GM12878 (cell line): ENCODE measurements around the gene ZBTB38.

Source experiments
- EP300 ChIP-seq, 2 experiments: fragments of 150-350 bp in 1 of 2; IDR thresholded peaks; 2 replicates each; pipeline ENCODE4 v1.6.1; 2011 to 2012; ENCODE audit warnings: low read depth in 2 of 2, low read length in 2 of 2, borderline replicate concordance in 1 of 2, improper control_type of control experiment in 1 of 2, inconsistent platforms in 1 of 2; ENCODE audit not compliant: control insufficient read depth in 1 of 2
- FOXM1 ChIP-seq: IDR thresholded peaks from 2 replicates; pipeline ENCODE4 v1.6.1; 2012; ENCODE audit warnings: low read depth, mild to moderate bottlenecking, inconsistent platforms, low read length, moderate library complexity
- POLR2AphosphoS5 ChIP-seq: IDR thresholded peaks from 2 replicates; pipeline ENCODE4 v1.6.1; 2011; ENCODE audit warnings: mild to moderate bottlenecking, low read length, inconsistent platforms
- SMAD1 ChIP-seq: fragments of 450-650 bp; IDR thresholded peaks from 2 replicates; pipeline ENCODE4 v1.6.1; 2018; ENCODE audit warnings: mild to moderate bottlenecking, low read depth; ENCODE audit not compliant: partially characterized antibody

DNA sequence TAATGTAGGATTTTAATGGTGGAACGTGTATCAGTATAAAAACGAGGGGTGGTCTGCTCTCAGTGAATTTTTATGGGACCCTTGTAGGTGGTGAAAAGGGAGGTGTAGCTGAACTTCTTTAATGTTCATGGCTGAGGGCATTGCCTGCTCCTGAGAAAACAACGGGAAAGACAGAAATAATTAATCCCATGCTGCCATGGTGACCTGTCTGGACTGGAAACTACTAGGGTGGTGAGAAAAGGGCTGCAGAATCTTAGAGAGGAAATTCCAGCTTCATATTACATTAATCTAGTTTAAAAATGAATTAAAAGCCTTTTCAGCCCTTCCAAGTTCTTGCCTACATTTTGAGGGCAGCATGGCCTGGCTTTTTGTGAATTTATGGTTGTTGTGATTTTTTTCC, 47.6 kb downstream of the ZBTB38 start:
- TF ChIP-seq EP300 (IDR thresholded peaks at IDR 0.05; ENCODE audit: borderline replicate concordance in 1 of 2, control insufficient read depth in 1 of 2, low read depth in 2 of 2, low read length in 2 of 2) (no peak), SMAD1 (no peak), POLR2AphosphoS5 (no peak), FOXM1 (no peak)
